Panc1 (cell line): ENCODE measurements around the gene PACSIN1. TPM values are rescaled to one million over a fixed set of nuclear protein-coding genes. Genes with fewer than 3 reads are reported as not detected.

Experiments used
- ATAC-seq: fragments of 200-7000 bp; cut with Tn5 transposase; 2 replicates; pipeline ENCODE4 v1.9.1; 2020; ENCODE audit warnings: mild to moderate bottlenecking, moderate library complexity
- BruUV-seq: library from RNA; stranded (reverse); fragments of 400-500 nt; replicated peaks from 2 replicates; lab custom pipeline; 2021; lab: Mats Ljungman, UMichigan
- CTCF ChIA-PET: fragments of 300-600 bp; sonication (Branson Sonifier 250); formaldehyde crosslinking; loops from one replicate; lab custom pipeline; 2022; ENCODE audit warnings: antibody characterized with exemption; lab: Charles Lee
- POLR2A ChIA-PET: fragments of 300-600 bp; sonication (Branson Sonifier 250); formaldehyde crosslinking; loops from one replicate; lab custom pipeline; 2022; ENCODE audit warnings: antibody characterized with exemption; lab: Charles Lee
- DNase-seq: peaks from one replicate; pipeline ENCODE4 v3.0.0-alpha.2; 2010; ENCODE audit warnings: low read depth, low spot score
- H3K27ac ChIP-seq: 2 replicates; pipeline ENCODE4 v1.5.1; 2011; ENCODE audit warnings: mild to moderate bottlenecking, low read length, inconsistent platforms
- H3K27me3 ChIP-seq: fragments of 200-500 bp; sonication (Bioruptor generic); 2 replicates; pipeline ENCODE4 v1.6.0; 2014; ENCODE audit warnings: low read length, inconsistent platforms; ENCODE audit not compliant: control insufficient read depth, insufficient read depth
- H3K36me3 ChIP-seq: fragments of 200-500 bp; sonication (Bioruptor generic); 2 replicates; pipeline ENCODE4 v1.5.1; 2014; ENCODE audit warnings: inconsistent platforms, mild to moderate bottlenecking, low read length, moderate library complexity; ENCODE audit not compliant: control insufficient read depth, insufficient read depth
- H3K4me1 ChIP-seq: 2 replicates; pipeline ENCODE4 v1.5.1; 2011; ENCODE audit warnings: inconsistent platforms, mild to moderate bottlenecking, low read length, moderate library complexity; ENCODE audit not compliant: control insufficient read depth, insufficient read depth
- H3K4me3 ChIP-seq, 2 experiments: 2 replicates each; pipeline ENCODE4 v1.5.1; 2011 to 2012; ENCODE audit warnings: low read depth in 2 of 2, low read length in 2 of 2, mild to moderate bottlenecking in 2 of 2, inconsistent platforms in 1 of 2, moderate library complexity in 1 of 2
- H3K9me3 ChIP-seq: fragments of 200-500 bp; sonication (Bioruptor generic); 2 replicates; pipeline ENCODE4 v1.5.1; 2014; ENCODE audit warnings: low read depth, mild to moderate bottlenecking, inconsistent platforms, low read length, moderate library complexity; ENCODE audit not compliant: control insufficient read depth, insufficient read depth
- POLR2AphosphoS5 ChIP-seq: IDR thresholded peaks from 2 replicates; pipeline ENCODE4 v1.6.1; 2012; ENCODE audit warnings: mild to moderate bottlenecking, low read depth, low read length, moderate library complexity
- SIN3A ChIP-seq: IDR thresholded peaks from 2 replicates; pipeline ENCODE4 v1.6.1; 2012; ENCODE audit warnings: low read depth, mild to moderate bottlenecking, low read length, moderate library complexity, borderline replicate concordance; ENCODE audit not compliant: insufficient read depth
- TCF7L2 ChIP-seq: IDR thresholded peaks from 2 replicates; pipeline ENCODE4 v1.6.1; 2011; ENCODE audit warnings: mild to moderate bottlenecking, low read depth, low read length, inconsistent platforms
- in situ Hi-C: cut with HindIII; loops from 2 replicates; pipeline ENCODE4 v1.10.0; 2016; ENCODE audit warnings: low sequenced_read_pairs, low pct_unique_long_range_greater_than_20kb
- intact Hi-C: fragments of 100-400 bp; cut with micrococcal nuclease; formaldehyde crosslinking; loops from one replicate; pipeline ENCODE4 v1.10.0; 2022; ENCODE audit not compliant: unreplicated experiment
- total RNA-seq: library from RNA; stranded (reverse); gene quantifications from one replicate; pipeline ENCODE4 v1.2.1, GENCODE V29; 2021; ENCODE audit not compliant: unreplicated experiment
- TF ChIP-seq, protein P1 (sequence below): fragments of 450-650 bp; IDR thresholded peaks from 2 replicates; pipeline ENCODE4 v1.5.1; 2017; ENCODE audit warnings: mild to moderate bottlenecking
- TF ChIP-seq, protein P2 (sequence below), 2 experiments: IDR thresholded peaks; 2 replicates each; pipeline ENCODE4 v1.6.1; 2011 to 2012; ENCODE audit warnings: low read depth in 2 of 2, control low read depth in 1 of 2, low read length in 1 of 2, mild to moderate bottlenecking in 1 of 2, moderate library complexity in 1 of 2; ENCODE audit not compliant: insufficient read depth in 1 of 2

PACSIN1 gene
- total RNA-seq, 1 experiment from 2014 or later, result 0.18 TPM

DNA sequence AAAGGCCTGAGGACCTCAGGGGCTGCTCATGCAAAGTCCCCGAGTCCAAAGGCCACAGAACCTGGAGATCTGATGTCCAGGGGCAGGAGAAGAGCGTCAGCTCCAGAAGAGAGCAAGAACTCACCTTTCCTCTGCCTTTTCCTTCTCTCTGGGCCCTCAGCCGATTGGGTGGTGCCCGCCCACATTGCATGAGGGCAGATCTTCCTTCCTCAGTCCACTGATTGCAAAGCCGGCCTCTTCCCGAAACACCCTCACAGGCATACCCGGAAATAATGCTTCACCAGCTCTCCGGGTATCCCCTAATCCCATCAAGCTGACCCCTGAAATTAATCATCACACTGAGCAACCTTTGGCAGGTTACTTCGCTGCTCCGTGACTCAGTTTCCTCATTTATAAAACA, 56.9 kb downstream of the PACSIN1 start:
- no peaks in the 10 kb centered on the region for H3K9me3 ChIP-seq
- no peak overlapping the region for H3K27ac ChIP-seq
- H3K27me3 ChIP-seq, result no peaks in the 10 kb centered on the region
- intact Hi-C loops (no loop called here), in situ Hi-C loops (no loop called here)
- ChIA-PET POLR2A (interaction anchor here (0.6 kb wide), 1 partner anchor 686 kb away, joined by 3 read pairs; no protein-coding TSS in a partner anchor), CTCF (interaction anchor here (1.0 kb wide), 1 partner anchor 63 kb away, joined by 3 read pairs; no protein-coding TSS in a partner anchor)
- no peaks in the 10 kb centered on the region for H3K36me3 ChIP-seq
- no peak for ATAC-seq
- TF ChIP-seq, protein P1, sequence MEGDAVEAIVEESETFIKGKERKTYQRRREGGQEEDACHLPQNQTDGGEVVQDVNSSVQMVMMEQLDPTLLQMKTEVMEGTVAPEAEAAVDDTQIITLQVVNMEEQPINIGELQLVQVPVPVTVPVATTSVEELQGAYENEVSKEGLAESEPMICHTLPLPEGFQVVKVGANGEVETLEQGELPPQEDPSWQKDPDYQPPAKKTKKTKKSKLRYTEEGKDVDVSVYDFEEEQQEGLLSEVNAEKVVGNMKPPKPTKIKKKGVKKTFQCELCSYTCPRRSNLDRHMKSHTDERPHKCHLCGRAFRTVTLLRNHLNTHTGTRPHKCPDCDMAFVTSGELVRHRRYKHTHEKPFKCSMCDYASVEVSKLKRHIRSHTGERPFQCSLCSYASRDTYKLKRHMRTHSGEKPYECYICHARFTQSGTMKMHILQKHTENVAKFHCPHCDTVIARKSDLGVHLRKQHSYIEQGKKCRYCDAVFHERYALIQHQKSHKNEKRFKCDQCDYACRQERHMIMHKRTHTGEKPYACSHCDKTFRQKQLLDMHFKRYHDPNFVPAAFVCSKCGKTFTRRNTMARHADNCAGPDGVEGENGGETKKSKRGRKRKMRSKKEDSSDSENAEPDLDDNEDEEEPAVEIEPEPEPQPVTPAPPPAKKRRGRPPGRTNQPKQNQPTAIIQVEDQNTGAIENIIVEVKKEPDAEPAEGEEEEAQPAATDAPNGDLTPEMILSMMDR, result no peak
- TF ChIP-seq SIN3A, result no peak
- TF ChIP-seq TCF7L2, result no peak
- H3K4me1 ChIP-seq, result peaks cover 9% of the 10 kb centered on the region
- H3K4me3 ChIP-seq, result no peak overlapping the region
- BruUV-seq, result no TSS peak
- no peak for DNase-seq

DNA sequence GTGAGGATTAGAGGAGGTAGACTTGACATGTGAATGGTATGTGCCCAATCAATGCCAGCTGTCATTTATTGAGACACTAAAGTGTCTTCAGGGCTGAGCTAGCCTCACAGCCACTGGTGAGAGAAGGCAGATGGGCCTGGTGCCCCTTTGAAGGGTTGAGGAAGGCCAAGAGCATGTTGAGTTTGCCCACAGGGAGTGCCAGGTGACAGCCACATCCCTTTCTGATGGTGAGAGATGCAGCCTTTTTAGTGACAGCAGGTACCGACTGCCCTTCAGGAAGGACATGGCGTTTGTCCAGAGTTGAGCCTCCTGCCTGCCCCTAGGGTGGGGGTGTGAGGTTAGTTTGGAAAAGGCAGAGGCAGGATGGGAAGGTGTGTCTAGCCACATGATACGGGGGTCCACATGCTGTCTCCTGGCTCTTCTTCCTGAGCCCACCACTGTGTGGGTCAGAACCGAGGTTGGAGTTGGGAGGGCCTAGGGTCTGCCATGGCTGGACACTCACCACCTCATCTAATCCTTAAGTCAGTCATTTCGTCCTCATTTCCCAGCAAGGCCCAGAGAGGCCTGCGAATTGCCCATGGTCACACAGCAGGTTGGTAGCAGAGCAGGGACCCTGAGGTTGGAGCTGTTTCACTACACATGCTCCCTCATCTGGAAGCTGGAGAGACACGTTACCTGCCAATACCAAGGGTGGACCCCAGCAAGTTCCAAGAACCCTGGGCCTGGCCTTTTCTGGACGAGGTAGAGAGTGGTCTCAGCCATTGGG, 57.7 kb downstream of the PACSIN1 start:
- ChIA-PET CTCF (interaction anchor here (0.8 kb wide), 1 partner anchor 86 kb away, joined by 4 read pairs; no protein-coding TSS in a partner anchor), POLR2A (no interaction called here)
- in situ Hi-C loops, result no loop called here
- Histone ChIP-seq H3K4me1 (peaks cover 9% of the 10 kb centered on the region), H3K27me3 (no peaks in the 10 kb centered on the region), H3K27ac (no peak overlapping the region), H3K4me3 (no peak overlapping the region), H3K36me3 (no peaks in the 10 kb centered on the region), H3K9me3 (no peaks in the 10 kb centered on the region)
- DNase-seq (no peak), ATAC-seq (no peak)
- BruUV-seq, result no TSS peak
- TF ChIP-seq SIN3A (no peak), POLR2AphosphoS5 (no peak), TCF7L2 (no peak)
- TF ChIP-seq, protein P1, result no peak
- TF ChIP-seq, protein P2, sequence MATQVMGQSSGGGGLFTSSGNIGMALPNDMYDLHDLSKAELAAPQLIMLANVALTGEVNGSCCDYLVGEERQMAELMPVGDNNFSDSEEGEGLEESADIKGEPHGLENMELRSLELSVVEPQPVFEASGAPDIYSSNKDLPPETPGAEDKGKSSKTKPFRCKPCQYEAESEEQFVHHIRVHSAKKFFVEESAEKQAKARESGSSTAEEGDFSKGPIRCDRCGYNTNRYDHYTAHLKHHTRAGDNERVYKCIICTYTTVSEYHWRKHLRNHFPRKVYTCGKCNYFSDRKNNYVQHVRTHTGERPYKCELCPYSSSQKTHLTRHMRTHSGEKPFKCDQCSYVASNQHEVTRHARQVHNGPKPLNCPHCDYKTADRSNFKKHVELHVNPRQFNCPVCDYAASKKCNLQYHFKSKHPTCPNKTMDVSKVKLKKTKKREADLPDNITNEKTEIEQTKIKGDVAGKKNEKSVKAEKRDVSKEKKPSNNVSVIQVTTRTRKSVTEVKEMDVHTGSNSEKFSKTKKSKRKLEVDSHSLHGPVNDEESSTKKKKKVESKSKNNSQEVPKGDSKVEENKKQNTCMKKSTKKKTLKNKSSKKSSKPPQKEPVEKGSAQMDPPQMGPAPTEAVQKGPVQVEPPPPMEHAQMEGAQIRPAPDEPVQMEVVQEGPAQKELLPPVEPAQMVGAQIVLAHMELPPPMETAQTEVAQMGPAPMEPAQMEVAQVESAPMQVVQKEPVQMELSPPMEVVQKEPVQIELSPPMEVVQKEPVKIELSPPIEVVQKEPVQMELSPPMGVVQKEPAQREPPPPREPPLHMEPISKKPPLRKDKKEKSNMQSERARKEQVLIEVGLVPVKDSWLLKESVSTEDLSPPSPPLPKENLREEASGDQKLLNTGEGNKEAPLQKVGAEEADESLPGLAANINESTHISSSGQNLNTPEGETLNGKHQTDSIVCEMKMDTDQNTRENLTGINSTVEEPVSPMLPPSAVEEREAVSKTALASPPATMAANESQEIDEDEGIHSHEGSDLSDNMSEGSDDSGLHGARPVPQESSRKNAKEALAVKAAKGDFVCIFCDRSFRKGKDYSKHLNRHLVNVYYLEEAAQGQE (IDR thresholded peaks at IDR 0.05; ENCODE audit: insufficient read depth in 1 of 2, low read depth in 2 of 2, low read length in 1 of 2), result no peak
- intact Hi-C loops, result no loop called here
